Measurements from ENCODE around the gene CYB5RL.
"Not testable (repeated sequence)": the region's sequence is repeated elsewhere in the genome, so short reads cannot be mapped to it uniquely, and the experiment has no call there.

The CYB5RL gene

DNA sequence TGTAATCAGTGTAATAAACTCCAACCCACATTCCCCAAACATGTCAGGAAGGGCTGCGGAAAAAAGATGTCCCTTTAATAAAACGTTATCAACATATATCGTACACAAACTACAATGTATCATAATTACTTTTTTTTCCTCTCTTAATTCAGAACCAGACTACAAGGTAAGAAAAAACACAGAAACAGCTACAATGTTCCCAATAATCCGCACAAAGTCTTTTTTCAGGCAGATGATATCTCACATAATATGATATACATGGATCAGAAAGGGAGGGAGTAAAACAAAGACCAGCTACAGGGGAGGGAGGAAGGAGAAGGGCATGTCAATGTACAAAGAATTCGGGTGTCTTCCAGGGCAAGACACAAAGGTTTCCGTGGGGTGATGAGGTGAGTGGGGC, 25.5 kb upstream of the CYB5RL start:
- DNase-seq: no peak

DNA sequence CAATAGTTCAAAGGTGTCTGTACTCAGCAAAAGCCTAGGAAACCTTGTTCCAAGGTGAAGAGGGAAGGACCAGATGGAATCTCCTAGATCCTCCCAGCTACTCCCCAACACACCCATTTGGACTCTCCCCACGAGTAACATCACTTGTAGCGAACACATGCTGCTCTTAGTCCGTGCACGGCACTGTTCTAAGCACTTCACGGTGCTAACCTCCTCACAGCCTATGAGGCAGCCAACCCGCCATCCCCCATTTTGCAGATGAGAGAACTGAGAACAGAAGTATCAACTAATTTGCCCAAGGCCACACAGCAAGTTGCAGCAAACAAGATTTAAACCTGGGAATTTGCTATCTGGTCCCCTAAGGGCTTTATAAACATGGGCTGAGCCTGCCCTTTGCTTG, 24.4 kb upstream of the CYB5RL start:
- no peak for DNase-seq

DNA sequence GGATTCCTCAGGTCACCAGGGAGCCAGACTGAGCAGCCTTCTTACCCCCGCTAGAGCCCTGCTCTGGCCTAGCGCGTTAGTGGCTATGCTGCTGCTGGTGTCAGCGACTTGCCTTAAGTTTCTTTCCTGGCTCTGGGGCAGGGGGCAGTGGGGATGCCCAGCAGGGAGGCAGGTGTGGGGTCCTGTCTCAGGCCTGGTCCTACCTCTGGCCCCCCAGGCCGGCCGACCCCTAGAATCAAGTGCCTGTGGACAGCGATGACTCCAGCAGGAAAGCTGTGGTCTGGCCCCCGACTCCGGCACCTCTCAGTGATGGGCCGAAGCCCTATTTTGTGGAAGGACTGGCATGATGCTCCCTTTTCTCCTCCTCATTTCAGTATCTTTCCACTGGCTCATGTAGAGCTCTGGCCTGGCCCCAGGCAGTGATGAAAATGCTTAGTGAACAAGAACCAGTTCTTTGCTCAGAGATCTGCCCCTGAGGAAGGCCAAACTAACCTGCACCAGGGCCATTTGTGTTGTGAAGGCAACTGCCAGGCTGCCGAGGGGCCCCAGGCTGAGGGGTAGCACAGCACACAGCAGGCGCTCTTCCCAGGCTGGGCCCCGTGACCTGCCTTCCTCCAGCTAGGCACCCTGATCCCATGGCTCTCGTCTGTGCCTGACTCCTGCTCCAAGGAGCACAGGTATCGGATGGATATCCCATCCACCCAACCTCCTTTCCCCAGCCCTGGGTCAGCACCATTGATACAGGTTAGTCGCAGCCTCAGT, 23.8 kb upstream of the CYB5RL start:
- DNase-seq: no peak

DNA sequence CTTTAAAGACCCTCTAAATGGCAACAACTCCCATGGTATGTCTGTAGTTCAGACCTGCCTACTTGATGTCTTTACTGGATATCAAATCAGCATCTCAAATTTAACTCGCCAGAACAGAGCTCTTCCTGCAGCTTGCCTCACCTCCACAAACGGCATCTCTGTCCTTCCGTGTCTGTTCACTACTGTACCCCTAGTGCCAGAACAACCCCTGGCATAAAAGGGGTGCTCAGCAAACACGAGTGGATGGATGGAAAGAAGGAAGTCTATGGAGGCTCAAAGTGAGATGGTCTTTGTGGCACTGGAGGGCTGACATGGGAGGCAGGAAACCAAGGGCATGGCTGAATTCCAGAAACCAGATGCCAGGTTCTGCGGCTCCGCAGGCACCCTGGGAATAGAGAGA, 22.9 kb upstream of the CYB5RL start:
- no peak for DNase-seq

DNA sequence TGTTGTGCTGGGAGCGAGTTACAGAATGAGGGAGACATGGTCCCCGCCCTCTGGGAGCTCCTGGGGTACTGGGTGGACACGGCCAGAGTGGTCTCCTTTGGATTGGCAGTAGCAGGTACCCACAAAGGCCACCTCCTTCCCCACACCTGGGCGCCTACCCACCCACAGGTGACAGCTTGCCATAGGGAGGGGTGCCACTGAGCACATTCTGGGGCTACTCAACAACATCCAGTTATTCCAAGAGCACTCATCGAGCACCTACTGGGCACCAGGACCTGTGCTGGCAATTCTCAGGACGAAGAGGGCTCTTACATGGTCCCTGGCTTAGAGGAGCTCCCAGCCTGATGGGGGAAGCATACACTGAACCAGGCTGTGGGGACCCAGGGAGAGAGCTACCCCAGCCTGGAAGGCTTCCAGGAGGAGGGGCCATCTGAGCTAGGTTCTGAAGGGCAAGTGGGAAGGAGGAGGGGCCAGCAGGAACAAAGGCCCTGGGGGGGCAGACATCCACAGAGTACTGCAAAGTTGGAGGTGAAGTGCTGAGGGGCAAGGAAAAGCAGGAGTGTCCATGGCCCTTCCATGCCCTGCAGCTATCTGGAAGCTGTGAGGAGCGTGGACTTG, 22.1 kb upstream of the CYB5RL start:
- no peak for DNase-seq

DNA sequence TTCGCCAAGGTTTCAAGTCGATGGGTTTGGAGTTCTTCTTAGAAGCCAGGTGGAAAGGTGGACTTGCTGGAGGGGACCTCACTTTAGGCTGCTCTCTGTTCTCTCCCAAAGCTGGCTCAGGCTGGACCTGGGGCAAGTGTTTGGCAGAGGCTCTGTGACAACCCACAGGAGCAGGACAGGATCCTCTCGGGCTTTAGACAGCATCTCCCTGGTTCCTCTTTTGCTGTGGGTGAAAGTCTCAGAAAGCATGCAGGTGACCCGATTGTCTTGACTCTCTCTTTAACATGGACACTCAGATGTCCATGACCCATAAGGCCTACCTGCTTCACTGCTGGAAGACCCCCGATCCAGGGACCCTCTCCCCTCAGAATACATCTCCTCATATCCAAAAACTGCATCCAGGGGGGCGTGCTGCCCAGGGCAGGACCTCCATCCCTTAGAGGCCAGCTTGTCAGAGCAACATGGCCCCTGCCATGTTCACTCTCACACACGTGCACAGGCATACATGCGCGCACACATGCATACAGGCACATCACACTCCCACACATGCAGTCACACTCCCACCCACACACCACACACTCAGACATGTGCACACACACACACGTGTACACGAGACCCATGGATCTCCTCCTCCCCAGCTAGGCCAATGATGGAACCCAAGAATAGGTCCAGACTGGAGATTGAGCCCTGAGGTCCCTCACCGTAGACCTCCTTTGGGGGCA, 21.4 kb upstream of the CYB5RL start:
- DNase-seq: no peak

DNA sequence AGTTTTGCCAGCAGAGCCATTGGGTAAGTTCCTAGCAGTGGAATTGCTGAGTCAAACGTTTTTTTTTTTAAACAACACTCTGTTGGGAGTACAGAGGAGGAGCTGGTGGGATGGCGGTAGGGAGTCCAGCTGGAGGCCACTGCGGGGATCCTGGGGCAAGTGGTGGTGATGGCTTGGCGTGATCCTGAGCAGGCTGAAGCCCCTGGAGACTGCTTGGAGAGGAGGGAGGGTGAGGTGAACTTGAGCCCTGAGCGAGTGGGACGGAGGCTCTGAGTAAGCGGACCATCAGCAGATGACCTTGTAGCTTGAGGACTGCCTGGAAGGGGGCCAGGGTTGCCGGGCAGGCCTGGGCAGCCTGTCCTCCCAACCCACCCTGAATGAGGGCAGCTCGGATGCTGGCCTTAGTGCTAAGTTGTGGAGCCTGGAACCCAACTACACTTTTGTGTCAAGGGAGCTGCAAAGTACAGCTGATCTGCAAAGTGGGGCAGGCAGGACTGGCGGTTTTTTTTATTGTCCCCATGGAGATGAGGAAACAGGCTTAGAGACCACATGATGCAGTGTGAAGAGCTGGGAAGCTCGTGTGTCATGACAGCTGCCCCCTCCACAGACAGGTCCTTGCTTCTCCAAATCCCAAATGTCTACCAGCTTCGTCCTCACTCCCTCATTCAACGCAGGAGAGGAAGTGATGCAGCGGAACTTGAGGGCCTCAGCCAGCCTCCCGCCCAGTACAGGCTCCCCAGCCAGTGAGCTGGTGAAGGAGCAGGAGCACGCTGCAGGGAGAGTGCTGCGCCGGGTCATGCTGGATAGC, 20.4 kb upstream of the CYB5RL start:
- no peak for DNase-seq

DNA sequence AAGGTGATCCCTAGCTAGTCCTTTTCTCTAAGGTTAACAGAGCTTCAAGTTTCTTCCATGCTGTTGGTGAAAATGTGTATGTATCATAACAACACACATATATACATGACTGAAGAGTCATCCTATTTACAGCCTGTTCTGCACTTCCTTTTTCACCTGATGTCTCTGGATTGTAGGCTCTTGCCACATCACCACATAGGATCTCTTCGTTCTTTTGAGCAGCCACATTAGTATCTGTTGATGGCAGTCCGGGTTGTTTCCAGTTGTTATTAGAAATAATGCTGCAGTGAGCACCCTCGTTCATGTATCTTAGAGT, 19.8 kb upstream of the CYB5RL start:
- DNase-seq: no peak

DNA sequence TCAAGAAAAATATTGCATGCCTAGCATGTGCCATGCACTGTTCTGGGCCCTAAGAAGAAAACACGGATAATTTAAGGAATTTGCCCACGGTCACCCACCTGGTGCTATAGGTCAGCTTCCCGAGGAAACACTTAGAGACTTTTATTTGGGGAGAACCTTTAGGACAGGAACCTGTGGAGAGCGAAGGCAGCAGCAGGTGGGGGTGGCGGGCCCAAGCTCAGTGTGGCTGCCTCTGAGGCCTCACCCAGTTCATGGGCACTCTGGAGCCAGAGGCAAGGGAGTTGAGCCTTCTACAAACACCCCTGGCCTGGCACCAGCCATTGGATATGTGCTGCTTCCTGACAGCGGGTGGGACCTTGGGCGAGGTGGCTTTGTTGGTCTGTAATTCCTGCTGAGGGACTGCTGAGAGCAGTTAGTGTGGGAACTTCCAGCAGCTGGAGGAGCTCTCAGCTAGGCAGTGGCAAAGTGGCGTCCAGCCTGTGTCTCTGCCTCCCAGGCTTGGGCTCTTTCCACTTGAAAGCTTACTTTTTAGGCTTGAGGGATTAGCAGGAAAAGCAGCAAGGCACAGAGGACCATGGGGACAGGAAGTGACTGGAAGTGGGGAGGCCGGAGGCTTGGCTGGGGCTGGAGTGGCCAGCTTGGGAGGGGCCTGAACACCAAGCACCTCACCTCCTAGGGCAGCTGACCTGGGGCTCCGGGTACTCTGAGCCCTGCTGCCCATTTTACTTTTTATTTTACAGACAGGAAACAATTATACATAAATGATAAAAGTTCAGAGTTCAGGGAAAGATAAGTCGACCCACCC, 19.3 kb upstream of the CYB5RL start:
- DNase-seq: no peak

DNA sequence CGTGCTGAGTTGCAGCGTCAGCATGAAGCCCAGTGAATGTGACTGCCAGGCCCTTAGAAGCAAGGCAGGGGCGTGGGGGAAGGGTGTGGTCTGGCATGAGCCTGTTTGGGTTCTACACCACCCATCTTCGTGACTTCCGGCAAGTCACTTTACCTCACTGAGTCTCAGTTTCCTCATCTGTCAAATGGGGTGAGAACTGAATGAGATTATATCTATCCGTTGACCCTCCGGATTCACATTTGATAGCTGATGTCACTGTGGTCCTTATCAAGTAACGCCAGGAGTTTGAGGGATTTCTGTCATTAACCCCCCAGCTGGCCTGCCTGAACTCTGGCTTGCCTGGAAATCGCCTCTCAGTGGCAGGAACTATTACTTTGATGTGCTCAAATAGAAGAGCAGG, 15.7 kb upstream of the CYB5RL start:
- no peak for DNase-seq

DNA sequence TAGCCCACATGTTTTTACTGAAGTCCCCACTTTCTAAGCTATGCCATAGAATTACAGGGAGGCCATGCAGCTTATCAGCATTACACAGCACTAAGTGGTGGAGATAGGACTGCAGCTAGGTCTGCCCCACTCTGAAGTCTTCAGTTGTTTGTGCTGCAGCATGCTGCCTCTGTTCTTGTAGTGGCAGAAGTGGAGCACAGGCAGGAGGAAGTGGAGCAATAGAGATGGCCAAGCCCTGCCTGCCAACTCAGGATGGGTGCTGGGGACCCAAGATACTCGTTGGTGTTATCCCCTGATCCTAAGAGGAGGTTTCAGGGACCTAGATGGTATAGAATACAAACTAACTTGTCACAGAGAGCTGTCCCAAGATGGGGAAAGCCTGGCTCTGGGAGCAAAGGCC, 13.0 kb upstream of the CYB5RL start:
- DNase-seq: no peak

DNA sequence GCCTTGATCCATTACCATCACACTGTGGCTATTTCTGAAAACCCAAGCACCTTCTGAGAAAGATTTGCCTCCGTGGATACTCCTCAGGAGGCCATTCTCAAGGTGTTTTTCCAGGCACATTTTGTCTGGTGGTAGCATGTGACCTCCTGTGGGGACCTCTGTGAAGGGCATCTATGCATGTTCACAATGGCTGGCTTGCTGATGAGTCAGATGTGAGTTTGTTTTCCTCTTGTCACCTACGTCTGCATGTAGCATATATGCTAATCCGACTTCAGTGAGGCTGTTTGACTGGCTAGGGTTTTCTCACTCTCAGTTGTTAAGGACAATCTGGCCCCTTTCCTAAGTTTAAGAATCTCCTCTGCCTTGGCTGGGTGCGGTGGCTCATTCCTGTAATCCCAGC, 8.1 kb upstream of the CYB5RL start:
- not testable (repeated sequence) for DNase-seq

DNA sequence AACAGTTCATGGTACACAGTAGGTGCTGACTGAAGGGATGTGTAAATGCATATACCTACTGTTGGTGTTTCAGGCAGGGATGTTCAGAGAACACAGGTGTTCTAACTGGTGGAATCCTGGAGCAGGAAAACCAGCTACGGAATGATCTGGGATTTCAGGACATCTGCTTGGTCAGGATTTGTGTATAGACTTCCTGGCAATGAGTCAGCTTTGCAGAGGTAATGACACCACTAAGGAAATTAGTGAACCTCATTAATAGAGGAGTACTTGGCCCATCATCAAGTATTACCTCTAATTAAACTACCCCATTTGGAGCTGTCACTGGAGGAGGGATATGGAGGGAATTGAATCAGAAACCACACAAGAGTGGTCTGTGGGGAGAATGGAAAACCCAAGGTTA, 7.5 kb upstream of the CYB5RL start:
- DNase-seq: no peak

DNA sequence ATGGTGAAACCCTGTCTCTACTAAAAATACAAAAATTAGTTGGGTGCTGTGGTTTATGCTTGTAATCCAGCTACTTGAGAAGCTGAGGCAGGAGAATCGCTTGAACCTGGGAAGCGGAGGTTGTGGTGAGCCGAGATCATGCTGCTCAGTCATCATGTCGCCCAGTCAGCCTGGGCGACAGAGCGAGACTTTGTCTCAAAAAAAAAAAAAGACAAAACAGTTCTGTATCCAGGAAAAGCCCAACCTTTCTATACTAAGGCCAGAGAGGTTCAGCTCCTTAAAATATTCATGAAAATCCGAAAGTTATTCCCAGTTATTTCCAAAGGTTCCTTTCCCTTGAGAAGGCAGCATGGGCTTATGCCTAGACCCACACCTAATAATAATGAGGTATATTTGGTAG, 4.4 kb upstream of the CYB5RL start:
- no peak for DNase-seq

DNA sequence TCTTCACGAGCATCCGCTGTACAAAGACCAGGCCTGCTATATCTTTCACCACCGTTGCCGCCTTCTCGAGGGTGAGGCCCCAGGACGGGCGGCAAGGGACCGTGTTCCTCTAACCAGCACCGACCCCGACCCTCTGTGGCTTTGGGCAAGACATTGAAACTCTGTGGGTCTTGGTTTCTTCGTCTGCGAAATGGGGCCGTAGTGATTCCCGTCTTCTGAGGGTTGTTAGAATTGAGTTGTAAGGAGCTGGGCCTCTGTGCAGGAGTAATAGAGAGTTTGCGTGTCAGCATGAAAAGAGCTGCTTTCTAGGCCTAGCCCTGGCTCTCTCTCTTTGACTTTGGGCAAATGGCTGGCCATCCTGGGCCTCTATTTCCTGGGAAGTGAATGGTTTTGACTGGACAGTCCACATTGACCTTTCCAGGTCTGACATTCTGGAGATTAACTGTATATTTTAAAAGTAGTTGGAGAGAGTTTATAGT, 728 bp upstream of the CYB5RL start:
- DNase-seq: no peak

DNA sequence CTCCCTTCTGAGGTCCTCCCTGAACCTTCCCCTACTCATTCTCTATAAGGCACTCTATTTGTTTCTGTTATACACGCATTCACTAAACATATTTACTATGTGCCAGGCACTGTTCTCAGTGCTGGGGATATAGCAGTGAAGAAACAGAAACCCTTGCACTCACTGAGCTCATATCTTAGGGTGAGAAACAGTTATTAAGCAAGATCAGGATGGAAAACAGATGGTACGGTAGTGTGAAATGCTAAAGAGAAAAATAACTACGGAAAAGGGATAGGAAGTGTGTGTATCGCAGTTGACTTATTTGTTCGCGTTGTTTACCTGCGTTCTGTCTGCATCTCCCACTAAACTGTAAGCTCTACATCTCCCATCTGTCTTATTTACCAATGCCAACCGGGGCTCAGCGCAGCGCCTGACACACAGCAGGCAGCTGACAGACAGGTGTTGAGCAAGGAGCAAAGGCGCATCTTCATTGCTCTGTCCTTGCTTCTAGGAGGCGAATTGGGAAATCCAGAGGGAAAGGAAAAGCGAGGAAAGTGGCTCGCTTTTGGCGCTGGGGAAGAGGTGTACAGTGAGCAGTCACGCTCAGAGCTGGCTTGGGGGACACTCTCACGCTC, 572 bp downstream of the CYB5RL start:
- no peak for DNase-seq

DNA sequence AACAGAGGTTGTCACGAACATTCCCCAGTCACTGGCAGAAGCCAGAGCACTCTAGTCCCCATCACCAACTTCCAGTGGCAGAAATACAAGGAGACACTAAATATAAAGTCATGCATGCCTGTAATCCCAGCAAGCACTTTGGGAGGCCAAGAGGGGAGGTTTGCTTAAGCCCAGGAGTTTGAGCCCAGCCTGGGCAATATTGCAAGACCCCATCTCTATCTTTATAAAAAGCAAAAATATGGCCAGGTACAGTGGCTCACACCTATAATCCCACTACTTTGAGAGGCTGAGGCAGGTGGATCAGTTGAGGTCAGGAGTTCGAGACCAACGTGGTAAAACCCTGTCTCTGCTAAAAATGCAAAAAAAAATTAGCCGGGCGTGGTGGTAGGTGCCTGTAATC, 6.4 kb downstream of the CYB5RL start:
- no peak for DNase-seq

DNA sequence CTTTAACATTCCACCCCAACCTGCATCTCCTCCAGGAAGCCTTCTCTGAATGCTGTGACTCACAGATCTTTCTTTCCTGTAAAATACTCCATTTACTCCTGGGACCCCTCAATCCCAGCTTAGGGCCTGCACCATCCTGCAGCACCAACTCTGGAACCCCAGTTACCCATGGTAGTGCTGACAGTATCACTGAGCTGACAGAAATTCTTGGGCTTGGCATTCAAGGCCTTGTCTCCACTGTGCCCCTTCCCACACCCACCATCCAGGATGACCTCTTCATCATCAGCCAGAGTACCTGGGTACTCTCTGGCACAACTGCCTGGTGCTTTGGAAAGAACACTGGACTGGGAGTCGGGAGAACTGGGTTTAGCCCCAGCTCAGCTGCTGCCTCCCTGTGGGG, 8.3 kb downstream of the CYB5RL start:
- DNase-seq: no peak

DNA sequence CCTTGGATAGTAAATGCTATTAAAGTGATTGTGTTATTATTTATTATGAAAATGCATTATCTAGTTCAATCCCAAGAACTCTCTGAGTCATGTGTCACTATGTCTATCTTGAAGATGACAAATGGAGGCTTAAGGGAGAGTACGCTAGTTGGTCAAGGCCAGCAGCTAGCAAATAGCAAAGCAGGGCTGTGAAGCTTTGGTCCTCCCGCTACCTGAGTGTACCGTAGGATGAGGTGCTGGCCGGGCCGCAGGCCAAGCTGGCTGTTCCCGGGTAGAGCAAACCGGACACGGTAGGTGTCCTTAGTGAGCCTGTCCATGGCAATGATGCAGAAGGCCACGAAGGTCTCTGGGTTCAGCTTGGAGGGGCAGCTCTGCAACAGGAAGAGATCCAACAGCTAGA, 9.3 kb downstream of the CYB5RL start:
- DNase-seq: no peak

DNA sequence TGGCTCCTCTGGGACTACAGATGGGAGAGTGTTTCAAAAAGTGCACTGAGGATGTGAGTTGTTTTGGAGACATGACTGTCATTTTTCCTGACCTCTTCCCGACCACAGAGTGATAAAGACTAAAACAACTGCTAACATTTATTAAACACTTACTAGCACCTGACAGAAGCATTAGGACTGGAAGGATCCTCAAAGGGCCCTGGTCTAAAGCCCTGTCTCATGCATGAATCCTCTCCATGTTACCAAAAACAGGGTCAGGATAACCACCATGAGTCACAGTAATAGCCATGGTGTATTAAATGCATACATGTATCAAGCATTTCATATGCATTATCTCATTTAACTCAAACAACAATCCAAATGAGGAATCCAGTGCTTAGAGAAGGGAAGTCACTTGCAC, 11.5 kb downstream of the CYB5RL start:
- DNase-seq: no peak

DNA sequence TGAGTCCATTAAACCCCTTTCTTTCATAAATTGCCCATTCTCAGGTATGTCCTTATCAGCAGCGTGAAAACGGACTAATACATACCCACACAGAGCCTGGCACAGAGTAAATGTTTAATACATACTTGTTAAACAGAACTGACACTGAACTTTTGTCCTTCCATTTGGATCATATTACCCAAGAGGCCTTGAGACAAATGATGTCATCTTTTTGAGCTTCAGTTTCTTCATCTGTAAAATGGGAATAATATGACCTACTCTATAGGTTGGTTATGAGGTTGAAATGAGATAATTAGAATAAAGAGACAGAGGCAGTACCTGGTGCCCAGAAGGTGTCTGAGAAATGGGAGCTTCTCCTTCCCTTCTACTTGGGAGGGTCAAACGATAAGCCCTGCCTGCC, 13.8 kb downstream of the CYB5RL start:
- DNase-seq: no peak

DNA sequence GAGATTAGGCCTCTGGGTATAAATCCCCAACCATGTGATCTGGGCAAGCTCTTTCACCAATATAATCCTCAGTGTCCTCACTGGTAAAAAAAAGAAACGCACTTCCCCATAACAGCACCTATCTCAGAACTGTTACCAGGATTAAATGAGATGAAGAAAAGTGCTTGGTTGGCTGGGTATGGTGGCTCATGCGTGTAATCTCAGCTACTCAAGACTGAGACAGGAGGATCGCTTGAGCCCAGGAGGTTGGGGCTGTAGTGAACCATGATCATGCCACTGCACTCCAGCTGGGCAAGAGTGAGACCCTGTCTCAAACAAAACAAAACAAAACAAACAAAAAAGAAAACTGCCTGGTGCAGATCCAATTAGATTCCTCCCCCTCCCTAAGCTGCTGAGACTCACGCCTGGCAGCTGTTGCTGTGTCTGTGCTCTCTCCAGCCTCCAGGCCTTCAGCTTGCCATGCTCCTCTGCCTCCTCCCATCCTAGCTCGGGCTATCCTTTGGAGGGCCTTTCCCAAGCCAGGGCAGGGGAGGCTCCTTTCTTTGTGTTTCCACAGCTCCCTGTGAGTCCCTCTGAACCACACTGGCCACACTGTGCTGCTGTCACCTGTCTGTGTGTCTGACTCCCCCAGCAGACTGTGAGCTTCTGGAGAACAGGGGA, 19.0 kb downstream of the CYB5RL start:
- no peak for DNase-seq

All from stimulated activated CD4-positive, alpha-beta T cell treated with anti-CD3 and anti-CD28 coated beads, Interleukin-12 subunit alpha, Interleukin-12 subunit beta, amount 100 ng/mL, for 4 hours (primary cell).